HG02870 (cell line): ENCODE data around the gene RHBDD1.

ENCODE experiments used
- ATAC-seq: cut with Tn5 transposase; IDR thresholded peaks from one replicate; pipeline ENCODE4 v1.9.1; 2021; ENCODE audit warnings: mild to moderate bottlenecking, moderate library complexity; ENCODE audit not compliant: unreplicated experiment

The RHBDD1 gene

DNA sequence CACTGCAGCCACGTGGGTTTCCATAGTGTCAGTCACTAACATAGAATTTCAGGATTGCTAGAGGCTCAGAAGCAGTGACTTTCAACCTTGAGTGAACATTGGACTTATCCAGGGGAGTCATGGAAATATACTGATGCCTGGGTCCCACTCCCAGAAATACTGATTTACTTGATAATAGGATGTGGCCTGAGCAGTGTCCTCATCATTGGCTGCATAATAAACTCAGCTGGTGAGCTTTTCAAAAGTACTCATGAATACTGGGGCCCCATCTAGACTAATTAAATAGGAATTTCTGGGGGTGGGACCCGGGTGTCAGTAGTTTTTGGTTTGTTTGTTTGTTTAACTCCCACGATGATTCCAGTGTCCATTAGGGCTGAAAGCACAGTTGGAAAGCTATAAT is 186.8 kb downstream of the RHBDD1 start:
- no peak for ATAC-seq

DNA sequence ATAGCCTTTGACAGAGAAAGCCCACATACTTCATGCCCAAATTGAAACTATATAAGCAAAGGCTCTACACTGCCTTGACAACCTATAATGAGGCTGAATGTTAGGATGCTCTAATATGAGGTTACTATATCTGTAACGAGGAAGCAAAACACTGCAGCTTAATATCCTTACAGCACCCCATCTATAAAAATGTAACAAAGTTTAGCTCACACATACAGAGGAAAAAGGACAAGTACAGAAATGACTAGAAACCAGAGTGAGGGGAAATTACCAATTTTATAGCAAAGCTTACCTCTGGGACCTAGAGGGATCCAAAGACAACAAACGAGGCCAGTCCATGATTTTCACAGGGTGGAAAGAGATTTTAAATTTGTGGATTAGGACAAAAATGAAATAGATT is 189.7 kb downstream of the RHBDD1 start:
- peak; percentile 92 for ATAC-seq

DNA sequence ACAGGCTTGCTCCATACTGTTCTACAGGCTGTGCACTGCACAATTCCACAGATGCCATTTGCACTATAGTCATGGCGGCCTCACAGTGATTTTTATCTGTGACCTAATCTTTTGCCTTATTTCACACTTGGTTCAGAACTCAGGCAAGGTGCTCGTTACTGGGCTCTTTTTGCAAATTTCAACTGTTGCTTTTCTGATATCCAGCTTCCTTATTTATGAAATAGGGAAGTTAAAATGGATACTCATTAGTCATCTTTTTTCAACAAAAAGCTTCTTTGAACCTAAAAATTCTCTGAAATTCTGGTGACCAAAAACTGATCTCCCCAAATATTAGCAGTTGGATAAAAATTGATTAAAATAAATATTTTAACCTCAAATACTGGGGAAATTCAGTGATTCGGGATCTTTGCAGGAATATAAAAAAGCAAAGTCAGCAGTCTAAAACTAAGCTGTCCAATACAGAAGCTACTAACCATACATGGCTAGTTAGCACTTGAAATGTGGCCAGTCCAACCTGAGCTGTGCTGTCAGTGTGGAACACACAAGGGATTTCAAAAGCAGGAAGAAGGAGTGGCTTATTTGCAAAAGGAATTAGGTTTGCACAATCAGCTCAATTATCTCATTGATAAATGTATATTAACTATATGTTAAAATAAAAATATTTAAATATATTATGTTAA is 193.7 kb downstream of the RHBDD1 start:
- no peak for ATAC-seq

DNA sequence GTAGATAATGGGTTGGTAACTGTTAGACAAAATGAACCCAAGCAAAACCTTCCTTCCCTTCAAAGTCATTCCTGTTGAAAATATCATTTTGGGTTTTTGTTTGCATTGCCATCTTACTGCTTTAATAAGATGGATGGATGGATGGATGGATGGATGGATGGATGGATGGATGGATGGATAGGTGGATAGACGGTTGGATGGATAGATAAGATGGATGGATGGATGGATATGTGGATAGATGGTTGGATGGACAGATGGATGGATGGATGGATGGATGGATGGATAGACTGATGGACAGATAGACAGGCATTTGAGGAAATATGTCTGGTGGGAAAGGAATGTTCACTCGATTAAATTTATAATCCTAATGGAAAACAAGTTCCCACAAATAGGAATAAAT is 194.9 kb downstream of the RHBDD1 start:
- no peak for ATAC-seq

DNA sequence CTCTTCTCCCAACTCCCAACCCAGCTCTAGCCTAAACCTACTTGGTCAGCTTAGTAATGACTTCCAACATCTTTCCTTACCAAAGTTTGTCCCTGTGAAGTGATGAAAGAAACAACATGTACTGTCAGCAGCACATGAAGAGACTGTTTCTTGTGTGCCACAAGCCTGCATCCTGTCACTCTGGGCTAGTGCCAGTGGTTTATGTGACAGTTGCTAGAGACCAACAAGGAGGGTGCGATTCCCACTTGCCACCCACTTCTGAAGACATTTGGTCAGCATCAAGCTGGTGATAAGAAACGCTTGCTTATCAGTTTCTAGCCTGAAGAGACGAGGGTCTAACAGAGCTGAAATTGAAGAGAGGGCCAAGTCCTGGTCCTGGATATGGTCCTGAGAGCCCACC is 195.5 kb downstream of the RHBDD1 start:
- no peak for ATAC-seq

DNA sequence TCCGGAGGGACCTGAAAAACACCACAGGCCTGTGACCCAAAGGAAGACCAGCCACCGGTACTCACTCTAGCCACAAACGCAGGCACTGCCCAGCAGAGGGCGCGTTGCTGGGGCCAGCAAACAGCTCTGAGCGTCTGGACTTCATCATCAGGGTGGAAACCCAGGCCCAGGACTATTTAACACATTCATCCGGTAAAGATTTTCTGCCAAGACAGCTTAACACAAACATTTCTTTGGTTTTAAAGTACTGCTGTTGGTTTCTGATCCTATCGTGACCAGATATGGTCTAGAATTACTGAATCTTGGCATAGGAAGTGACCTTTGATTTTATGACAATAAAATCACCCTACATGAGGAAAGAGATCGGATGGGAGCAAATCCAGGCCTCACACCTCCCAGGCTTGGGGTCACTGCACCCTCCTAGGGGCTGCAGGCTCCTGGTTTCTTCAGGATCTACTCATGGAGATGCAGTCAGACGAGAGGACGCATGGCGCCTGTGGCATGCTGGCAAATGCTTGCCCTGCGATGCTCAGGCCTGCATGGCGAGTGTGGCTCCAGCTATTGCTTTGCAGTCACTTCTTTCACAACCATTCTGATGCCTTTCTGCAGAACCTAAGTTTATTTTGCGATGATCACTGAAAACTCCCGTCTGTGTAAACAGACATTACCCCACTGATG is 197.8 kb downstream of the RHBDD1 start:
- ATAC-seq = peak; percentile 82

DNA sequence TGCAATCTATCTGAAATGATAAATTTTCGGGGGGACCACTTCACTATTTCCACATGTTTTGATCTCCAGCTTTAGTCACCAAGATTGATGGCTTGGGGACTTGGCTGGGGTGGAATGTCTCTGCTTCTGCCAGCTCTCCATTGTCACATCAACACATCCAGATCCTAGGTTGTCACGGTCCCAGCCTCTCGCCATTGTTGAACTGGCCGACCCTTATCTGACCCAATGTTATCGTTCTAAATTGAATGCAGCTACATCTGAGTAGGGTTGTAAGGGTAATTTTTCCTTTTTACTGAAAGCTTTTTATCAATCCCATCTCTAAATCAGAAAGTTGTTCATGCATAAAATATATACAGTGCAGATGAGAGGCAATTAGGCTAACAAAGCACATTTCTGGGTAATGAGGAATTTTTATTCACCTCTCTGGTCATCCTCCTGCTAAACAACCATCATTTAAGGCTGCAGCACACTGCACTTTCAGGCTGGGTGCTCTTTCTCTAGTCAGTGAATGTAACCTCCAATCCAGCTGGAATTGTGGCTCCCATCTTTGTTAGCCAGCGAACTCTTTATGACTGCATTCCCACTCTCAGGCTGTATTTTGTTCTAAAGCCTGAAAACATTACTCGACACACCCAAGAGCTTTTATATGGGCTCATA is 200.0 kb downstream of the RHBDD1 start:
- ATAC-seq = no peak

DNA sequence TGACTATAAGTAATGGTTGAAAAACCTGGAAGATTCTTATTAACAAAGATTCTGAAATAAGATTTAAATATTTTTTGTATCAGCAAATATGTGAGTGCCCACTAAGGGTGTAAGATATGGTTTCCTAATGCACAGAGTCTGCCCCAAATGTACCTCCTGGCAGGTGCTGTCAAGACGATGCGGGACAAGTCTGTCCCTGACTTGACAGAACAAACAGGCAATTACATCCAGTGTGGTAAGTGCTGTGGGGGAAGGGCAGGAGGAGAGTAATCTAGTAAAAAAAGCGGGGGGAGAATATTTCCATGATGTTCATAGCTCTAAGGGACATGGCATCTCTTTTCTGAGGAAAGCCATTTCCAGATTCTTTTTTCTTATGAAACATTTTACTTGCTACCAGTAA is 200.7 kb downstream of the RHBDD1 start:
- ATAC-seq = no peak

DNA sequence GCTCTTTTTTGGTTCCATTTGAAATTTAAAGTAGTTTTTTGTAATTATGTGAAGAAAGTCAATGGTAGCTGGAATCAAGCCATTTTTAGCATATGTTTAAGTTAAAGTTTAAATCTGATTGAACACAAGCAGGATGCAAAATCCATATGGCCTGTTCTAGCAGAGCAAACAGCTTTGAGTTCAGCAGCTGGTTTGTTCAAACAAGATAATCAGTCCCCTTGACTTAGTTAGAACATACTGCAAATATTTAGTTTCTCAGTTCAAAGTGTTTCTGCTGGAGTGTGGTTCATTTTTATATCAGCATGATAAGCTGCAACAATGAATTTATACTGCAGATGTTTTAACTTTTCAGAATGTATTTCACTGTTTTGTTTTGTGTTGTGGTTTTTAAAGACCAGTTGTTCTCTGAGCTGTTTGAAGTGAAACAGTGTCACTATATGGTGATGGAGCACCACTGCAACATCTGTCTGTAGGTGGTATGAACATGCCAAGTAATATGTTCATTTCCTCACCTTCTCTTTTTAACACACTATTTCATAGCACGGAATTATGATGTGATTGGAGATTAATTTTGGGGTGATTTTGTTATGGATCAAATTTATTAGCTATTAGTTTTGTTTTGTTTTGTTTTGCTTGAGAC is 202.8 kb downstream of the RHBDD1 start:
- ATAC-seq = no peak

DNA sequence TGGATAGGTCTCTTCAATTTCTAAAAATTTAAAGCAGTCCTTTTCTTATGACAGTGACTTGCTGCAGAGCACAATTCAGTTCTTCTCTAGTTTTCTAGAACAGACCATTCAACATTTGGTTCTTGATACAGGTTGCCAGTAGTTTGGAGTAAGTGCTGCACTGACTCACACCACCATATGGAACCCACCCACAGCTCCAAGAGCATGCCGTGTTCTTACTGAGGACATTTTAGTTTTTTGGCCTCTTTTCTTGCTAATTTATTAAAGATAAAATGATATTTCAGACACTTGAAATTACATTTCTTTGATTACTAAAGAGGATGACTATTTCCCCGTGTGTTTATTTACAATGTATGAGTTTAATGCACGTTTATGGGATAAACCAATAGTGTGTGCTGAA is 208.1 kb downstream of the RHBDD1 start:
- ATAC-seq = no peak
